ENCODE measurements around the gene SLN. TPM values are rescaled to one million over a fixed set of nuclear protein-coding genes. Genes with fewer than 3 reads are reported as not detected.
A peak's percentile ranks its signal among the peaks of the same experiment; 100 is the strongest.

The SLN gene
- total and polyA plus RNA-seq, 9 of the 15 experiments (the other 6 are each of a cell fraction or from before 2014, with no cell fraction given), result not detected

DNA sequence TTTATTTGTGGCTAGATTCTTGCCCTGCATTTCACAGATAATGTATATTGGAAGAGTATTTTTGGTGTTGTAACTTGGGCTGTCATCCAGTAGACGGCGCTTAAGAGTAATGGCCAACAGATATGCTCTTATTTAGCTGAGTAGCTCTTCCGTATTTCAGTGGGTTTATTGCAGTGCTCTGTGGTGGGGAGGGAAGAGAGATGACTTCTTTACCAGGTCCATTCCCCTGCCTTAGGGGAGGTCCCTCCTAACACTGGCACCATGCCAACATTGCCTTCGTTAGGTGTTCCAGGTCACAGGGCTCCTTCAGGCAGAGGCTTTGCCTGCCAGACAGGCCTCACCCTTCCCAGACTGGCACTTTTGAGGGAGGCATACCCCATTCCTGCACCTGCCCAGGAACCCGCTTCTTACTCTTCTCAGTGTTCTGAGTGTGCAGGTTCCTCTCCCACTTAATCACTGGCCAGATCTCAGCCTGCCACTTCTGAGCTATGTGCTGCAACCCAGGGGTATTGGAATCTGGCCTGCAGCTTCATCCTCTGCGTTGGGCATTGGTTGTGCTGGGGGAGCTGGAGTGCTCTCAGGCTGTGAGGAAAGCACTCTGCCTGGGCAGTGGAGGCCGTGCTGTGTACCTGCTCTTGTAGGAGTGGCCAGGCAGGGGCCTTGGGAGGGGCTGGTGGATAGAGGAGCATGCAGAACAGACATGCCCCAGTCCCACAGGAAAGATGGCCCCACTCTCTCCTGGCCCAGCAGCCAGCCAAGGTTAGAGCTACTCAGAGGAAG lies 29.4 kb upstream of the SLN start (continued):
- TF ChIP-seq, protein P1, sequence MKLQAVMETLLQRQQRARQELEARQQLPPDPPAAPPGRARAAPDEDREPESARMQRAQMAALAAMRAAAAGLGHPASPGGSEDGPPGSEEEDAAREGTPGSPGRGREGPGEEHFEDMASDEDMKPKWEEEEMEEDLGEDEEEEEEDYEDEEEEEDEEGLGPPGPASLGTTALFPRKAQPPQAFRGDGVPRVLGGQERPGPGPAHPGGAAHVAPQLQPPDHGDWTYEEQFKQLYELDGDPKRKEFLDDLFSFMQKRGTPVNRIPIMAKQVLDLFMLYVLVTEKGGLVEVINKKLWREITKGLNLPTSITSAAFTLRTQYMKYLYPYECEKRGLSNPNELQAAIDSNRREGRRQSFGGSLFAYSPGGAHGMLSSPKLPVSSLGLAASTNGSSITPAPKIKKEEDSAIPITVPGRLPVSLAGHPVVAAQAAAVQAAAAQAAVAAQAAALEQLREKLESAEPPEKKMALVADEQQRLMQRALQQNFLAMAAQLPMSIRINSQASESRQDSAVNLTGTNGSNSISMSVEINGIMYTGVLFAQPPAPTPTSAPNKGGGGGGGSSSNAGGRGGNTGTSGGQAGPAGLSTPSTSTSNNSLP (IDR thresholded peaks at IDR 0.05; ENCODE audit: borderline replicate concordance, low read depth, low read length), result peak; percentile 21; the same call in 1 of the 2 replicates
- TF ChIP-seq MEIS2 (IDR thresholded peaks at IDR 0.05; ENCODE audit: partially characterized antibody), result no peak
- TF ChIP-seq, protein P2, sequence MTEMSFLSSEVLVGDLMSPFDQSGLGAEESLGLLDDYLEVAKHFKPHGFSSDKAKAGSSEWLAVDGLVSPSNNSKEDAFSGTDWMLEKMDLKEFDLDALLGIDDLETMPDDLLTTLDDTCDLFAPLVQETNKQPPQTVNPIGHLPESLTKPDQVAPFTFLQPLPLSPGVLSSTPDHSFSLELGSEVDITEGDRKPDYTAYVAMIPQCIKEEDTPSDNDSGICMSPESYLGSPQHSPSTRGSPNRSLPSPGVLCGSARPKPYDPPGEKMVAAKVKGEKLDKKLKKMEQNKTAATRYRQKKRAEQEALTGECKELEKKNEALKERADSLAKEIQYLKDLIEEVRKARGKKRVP (CRISPR knock-in tag; IDR thresholded peaks at IDR 0.05), result no peak
- TF ChIP-seq FOXK1 (CRISPR knock-in tag; IDR thresholded peaks at IDR 0.05; ENCODE audit: borderline replicate concordance), result no peak
- TF ChIP-seq, protein P3, sequence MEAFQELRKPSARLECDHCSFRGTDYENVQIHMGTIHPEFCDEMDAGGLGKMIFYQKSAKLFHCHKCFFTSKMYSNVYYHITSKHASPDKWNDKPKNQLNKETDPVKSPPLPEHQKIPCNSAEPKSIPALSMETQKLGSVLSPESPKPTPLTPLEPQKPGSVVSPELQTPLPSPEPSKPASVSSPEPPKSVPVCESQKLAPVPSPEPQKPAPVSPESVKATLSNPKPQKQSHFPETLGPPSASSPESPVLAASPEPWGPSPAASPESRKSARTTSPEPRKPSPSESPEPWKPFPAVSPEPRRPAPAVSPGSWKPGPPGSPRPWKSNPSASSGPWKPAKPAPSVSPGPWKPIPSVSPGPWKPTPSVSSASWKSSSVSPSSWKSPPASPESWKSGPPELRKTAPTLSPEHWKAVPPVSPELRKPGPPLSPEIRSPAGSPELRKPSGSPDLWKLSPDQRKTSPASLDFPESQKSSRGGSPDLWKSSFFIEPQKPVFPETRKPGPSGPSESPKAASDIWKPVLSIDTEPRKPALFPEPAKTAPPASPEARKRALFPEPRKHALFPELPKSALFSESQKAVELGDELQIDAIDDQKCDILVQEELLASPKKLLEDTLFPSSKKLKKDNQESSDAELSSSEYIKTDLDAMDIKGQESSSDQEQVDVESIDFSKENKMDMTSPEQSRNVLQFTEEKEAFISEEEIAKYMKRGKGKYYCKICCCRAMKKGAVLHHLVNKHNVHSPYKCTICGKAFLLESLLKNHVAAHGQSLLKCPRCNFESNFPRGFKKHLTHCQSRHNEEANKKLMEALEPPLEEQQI (IDR thresholded peaks at IDR 0.05), result no peak
- TF ChIP-seq RAD51 (IDR thresholded peaks at IDR 0.05; ENCODE audit: borderline replicate concordance, low read depth), result no peak
- no peak for TF ChIP-seq SP2 (IDR thresholded peaks at IDR 0.05; ENCODE audit: extremely low read depth, low read depth, low read length, poor library complexity, severe bottlenecking)
- no peak for TF ChIP-seq ZNF232 (CRISPR knock-in tag; IDR thresholded peaks at IDR 0.05)
- no peak for TF ChIP-seq PHF8 (IDR thresholded peaks at IDR 0.05; ENCODE audit: borderline replicate concordance, low read length)
- TF ChIP-seq SRSF3 (IDR thresholded peaks at IDR 0.05; ENCODE audit: insufficient read depth, low read length), result no peak
- TF ChIP-seq CEBPB (tag; IDR thresholded peaks at IDR 0.05), result no peak
- TF ChIP-seq ZC3H8 (IDR thresholded peaks at IDR 0.05), result no peak
